Effector CD4-positive, alpha-beta T cell (primary cell): Measurements from ENCODE around the gene CKAP5.
"Not testable (repeated sequence)": the region's sequence is repeated elsewhere in the genome, so short reads cannot be mapped to it uniquely, and the experiment has no call there.

Experiments used
- DNase-seq: peaks from one replicate; pipeline ENCODE4 v3.0.0-alpha.2; 2020

The CKAP5 gene

DNA sequence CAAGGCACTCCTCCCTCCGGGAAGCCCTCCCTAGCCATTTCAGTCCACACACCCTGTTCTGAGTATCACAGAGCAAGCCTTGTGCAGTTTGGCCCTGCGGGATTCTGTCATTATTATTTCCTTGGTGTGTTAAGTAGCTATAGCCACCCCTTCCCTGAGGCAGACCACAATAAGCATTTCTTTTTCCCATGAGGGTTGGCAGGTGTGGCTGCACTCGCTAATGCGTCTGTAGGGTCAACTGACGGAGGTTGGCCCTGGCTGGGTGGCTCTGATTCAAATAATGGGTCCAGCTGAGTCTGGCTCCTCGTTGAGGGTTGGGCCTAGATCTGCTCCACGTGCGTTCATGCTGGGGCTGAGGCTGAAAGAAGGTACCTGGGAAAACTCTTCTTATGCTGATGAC, 122.0 kb downstream of the CKAP5 start:
- no peak for DNase-seq

GRCh38 chr11:46723359-46723680, 122.8 kb downstream of the CKAP5 start:
- no peak for DNase-seq

DNA sequence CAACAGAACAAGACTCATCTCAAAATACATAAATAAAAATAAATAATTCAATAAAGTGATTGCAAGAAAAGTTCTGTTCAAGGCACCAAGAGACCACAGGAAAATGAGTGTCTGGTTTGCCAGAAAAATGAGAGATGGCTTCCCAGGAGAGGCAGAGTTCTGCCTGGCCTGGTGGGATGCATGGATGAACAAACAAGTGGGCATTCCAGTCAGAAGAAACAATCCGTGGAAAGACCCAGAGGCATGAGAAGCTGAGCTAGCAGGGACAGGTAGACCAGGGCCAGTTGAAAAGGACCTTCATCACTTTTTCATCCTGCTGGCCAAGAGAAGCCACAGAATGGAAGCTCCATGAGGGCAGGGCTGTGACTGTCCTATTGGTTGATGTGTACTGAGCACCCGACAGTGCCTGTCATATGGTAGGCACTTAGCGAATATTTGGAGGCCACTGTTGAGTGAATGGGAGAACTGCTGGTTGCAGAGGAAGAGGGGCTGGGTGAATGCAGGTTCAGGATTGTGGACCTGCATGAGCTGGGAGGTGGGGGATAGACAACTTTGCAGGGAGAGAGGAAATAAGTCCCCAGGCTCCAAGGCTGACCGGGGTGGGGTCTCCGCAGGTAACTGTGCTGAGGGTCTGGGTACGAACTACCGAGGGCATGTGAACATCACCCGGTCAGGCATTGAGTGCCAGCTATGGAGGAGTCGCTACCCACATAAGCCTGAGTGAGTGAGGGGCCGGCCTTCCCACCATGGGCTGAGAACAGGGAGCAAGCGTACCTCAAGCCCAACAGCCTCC, 123.3 kb downstream of the CKAP5 start:
- DNase-seq, result no peak

GRCh38 chr11:46721286-46721685, 124.8 kb downstream of the CKAP5 start:
- DNase-seq, result no peak

DNA sequence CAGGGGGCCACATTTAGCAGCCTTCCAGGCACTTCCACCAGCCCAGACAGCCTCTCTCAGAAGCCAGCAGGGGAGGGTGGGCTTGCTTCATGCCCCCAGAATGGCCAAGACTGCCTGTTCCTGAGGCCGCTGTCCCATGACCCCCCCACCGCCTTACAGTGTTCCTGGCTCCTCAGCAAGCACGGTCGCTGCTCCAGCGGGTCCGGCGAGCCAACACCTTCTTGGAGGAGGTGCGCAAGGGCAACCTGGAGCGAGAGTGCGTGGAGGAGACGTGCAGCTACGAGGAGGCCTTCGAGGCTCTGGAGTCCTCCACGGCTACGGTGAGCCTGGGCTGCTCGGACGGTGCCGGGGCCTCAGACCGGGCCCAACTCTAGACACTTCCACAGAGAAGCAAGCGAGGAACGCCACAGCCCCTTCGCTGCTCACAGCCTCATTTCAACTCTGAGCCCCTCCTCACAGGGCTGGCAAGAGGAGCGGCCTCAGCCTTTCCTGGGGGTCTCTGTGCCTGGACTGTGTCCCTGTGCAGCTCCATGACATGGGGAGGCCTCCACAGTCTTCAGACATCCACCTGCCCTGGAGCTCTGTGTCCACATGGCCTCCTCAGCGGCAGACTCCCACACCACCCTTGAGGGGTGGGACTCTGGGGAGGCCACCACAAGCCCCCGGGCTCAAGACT, 126.4 kb downstream of the CKAP5 start:
- no peak for DNase-seq

DNA sequence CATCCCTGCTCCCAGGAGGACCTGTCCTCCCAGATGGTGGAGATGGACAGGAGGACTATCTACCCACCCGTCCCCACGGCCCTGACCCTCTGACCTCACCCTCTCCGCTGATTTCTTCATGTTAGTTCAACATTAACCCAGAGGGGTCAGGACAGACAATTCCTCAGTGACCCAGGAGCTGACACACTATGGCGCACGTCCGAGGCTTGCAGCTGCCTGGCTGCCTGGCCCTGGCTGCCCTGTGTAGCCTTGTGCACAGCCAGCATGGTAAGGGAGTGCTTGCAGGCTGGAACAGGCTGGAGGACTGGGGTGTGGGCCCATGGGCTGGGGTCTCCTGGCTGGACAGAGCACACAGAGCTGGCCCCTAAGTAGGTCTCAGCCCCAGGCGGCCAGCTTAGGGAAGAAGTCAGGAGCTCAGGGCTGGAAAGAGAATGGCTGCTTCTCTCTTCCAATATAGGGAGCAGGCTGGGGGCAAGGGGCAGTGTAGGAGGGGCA, 127.0 kb downstream of the CKAP5 start, which contains the start of gene F2:
Gene F2, plus strand, starts transcription at position 166 of the 495 bp plus-strand sequence. Its CDS starts 23 bp downstream, at position 189.
- no peak for DNase-seq

DNA sequence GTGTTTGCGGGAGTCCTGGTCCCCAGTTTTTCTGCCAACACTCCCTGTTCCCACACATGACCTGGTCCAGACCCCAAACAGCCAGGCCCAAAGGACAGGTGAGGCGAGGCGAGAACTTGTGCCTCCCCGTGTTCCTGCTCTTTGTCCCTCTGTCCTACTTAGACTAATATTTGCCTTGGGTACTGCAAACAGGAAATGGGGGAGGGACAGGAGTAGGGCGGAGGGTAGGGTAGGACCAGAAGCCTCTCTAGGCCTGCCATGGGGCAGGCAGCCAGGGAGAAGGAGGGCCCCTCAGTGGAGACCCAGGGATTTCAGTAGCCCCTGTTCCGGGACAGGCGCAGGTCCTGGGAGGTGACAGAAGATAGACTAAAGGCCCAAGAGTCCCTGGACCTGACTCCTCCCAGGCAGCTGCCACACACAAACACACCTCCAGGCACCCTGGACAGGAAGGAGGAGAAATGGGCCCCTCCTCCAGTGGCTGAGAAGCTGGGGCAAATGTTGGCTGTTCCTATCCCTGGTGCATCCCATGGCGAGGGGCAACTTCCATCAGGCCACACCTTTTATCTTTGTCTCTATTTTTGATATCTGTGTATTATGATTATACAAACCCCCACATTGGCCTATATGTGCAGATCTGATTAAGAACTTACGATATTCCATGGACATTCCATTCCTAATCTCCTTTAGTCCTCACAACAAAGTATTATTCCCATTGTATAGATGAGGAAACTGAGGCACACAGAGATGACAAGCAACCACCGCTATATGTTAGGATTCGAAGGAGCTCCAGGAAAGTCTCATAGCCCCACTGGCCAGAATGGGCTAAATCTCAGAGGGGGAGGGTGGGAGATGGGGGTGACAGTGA, 127.7 kb downstream of the CKAP5 start:
- no peak for DNase-seq

DNA sequence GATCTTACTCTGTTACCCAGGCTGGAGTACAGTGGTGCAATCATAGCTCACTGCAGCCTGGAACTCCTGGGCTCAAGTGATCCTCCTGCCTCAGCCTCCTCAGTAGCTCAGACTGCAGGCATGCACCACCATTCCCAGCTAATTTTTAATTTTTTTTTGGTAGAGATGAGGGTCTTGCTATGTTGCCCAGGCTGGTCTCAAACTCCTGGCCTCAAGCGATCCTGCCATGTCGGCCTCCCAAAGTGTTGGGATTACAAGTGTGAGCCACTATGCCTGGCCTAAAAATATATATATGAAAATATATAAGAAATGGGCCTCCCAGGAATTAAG, 128.3 kb downstream of the CKAP5 start:
- DNase-seq, result not testable (repeated sequence)

DNA sequence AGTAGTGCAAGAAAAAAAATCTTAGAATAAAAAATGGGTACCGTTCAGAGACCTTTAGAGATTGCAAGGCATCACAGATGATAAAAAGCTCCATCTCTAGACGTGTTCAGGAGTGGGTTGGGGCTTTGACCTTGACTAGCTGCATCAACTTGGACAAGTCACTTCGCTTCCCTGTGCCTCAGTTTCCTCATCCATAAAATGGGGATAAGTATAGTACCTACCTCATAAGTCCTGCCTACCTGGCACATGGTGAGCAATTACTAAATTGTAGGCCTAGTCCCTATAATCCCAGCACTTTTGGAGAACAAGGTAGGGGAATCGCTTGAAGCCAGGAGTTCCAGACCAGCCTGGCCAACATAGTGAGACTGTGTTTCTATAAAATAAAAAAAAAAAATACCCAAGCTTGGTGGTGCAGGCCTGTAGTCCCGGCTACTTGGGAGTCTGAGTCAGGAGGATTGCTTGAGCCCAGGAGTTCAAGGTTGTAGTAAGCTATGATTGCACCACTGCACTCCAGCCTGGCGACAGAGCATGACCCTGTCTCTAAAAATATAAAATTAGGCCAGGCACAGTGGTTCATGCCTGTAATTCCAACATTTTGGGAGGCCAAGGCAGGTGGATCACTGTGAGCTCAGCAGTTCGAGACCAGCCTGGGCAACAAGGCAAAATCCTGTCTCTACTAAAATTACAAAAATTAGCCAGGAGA, 133.1 kb downstream of the CKAP5 start:
- DNase-seq, result no peak

GRCh38 chr11:46711303-46711702, 134.8 kb downstream of the CKAP5 start:
- no peak for DNase-seq

GRCh38 chr11:46710821-46711269, 135.2 kb downstream of the CKAP5 start:
- DNase-seq, result no peak

DNA sequence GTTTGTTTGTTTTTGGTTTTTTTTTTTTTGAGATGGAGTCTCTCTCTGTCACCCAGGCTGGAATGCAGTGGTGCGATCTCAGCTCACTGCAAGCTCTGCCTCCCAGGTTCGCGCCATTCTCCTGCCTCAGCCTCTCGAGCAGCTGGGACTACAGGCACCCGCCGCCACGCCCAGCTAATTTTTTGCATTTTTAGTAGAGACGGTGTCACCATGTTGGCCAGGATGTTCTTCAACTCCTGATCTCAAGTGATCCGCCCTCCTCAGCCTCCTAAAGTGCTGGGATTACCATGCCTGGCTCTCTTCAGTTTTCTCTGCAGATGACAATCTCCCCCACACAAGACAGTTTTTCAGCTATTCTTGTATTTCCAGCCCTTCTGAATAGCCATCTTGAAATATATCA, 136.7 kb downstream of the CKAP5 start:
- not testable (repeated sequence) for DNase-seq

DNA sequence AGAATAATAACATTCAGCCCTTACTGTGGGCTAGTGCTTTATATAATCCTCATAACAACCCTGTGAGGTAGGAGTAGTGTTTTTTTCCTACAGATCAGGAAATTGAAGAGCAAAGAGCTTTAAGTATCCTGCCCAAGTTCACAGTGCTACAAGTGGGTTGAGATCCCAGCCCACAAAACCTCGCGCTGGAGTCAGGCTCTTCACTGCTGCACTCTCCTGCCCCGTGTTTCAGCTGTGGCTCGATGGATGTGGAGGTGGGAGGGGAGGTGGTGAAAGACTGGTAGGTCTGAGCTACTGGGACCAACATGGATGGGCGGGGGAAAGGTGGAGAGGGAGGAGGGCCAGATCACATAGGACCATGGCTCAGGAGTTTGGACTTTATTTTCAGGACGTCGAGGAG, 139.2 kb downstream of the CKAP5 start:
- no peak for DNase-seq

DNA sequence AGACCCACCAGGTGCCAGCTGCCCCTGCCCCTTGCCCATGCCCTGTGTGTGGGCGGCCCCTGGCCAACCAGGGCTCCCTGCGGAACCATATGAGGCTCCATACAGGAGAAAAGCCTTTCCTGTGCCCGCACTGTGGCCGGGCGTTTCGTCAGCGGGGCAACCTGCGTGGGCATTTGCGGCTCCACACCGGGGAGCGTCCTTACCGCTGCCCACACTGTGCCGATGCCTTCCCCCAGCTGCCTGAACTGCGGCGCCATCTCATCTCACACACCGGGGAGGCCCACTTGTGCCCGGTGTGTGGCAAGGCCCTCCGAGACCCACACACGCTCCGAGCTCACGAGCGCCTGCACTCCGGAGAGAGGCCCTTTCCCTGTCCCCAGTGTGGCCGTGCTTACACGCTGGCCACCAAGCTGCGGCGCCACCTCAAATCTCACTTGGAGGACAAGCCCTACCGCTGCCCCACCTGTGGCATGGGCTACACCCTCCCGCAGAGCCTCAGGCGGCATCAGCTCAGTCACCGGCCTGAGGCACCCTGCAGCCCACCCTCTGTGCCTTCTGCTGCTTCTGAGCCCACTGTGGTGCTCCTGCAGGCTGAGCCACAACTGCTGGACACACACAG, 140.9 kb downstream of the CKAP5 start:
- DNase-seq, result no peak

DNA sequence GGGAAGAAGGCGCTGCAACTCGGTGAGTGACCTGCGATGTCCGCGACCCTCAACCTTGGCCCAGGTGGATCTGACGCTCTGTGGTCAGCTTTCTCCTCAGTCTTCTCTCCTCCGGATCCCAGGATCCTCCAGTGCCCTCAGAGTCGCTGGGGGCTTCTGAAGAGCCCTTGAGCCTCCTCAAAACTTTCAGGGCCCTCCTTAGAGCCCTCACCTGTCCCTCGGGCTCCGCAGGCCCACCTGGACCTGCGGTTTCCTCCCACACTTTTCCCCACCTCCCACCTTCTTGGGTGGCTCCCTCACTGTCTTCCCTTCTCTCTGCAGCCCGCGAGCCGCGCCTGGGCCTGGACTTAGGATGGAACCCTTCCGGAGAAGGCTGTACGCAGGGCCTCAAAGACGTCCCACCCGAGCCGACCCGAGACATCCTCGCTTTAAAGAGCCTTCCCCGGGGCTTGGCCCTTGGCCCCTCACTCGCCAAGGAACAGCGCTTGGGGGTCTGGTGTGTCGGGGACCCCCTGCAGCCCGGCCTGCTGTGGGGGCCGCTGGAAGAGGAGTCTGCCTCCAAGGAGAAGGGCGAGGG, 144.9 kb downstream of the CKAP5 start:
- DNase-seq, result no peak

GRCh38 chr11:46700241-46701077, 145.6 kb downstream of the CKAP5 start, which contains the start of the genes ARHGAP1 and ZNF408:
ARHGAP1 (minus strand) TSS chr11:46700619; CDS start chr11:46696107, 4,512 bp downstream.
ZNF408 (plus strand) TSS chr11:46701031; CDS start chr11:46701048, 17 bp downstream.
- peak; percentile 99 for DNase-seq

DNA sequence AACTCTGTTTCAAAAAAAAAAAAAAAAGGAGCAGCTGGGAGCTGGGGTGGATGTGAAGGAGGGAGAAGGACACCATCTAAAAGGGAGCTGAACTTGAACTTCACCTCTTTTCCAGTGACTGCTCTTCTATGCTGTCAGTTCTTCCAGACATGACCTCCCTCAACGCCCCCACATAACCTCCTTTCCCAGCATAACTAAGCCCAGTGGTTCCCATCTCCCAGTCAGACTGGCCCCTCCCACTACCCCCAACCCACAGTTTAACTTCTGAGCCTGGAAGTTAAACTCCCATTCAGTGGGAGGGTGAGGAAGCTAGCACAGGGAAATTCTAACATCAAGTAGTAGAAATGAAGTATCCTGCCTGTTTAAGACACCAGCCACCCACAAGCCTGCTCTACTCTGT, 147.5 kb downstream of the CKAP5 start:
- no peak for DNase-seq

- DNase-seq, result no peak
Observed at GRCh38 chr11:46697723-46698122, 148.4 kb downstream of the CKAP5 start.

GRCh38 chr11:46697303-46697702, 148.8 kb downstream of the CKAP5 start:
- DNase-seq, result no peak

DNA sequence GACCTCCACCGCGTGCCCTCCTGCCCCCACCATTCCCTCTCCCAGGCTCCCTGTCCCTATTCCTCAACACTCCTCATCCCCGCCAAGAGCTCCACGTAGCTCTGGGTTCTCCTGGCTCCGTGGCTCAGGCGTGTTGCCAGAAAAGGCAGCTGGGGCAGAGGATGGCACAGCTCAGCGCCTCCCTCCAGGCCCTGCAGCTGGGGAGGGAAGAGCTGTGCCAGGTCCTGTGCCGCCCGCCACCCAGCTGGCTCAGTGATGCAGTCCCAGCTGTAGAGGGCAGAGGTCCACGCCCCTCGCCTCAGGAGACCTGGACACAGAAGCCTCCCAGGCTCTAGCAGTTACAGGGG, 149.9 kb downstream of the CKAP5 start:
- no peak for DNase-seq
